ENCODE results near the gene CACUL1.
"Not testable (repeated sequence)": the region's sequence is repeated elsewhere in the genome, so short reads cannot be mapped to it uniquely, and the experiment has no call there.

Gene CACUL1

GRCh38 chr10:118674226-118674919 is 80.4 kb downstream of the CACUL1 start:
- no peak for DNase-seq

DNA sequence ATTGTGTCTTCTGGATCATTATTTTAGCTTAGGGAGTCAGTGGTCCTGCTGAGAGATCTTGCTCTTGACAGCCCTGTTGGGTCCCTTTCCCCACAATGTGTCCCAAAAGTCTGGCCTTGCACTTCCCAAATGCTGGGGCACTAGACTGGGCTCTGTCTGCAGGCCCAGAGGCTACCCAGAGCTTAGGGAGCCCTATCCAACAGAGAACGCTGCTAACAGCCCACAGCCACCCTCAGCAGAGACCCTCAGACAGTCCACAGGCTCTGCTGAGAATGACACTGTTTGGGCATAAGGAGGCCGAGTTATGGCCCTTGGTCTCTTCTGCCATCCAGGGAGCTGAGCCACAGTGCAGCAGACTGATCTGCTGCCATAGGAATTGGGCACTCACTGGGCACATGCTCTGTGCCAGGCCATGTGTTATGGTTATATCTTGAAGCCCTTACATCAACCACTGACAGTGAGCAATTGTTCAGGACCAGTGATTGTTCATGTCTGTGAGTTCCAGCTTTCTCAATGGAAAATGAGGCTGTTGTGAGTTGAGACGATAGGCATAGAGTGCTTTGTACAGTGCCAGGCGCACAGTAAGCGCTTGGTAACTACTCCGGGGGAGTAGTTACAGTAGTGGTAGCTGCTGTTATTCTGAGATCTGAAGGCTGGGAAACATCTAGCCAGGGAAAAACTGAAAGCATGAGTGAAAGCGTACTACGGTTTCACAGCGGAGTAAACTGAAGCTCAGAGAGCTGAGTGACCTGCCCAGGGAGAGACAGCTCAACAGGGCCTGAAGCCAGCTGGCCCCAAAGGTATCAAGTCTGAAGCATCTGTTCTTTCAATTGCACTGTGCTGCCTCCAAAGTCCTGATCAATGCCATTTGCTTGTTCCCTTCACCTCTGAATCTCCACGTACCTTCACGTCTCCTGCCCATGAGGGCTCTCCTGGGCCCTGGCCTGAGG is 81.7 kb downstream of the CACUL1 start:
- DNase-seq: no peak

- DNase-seq: no peak
These were observed 82.6 kb downstream of the CACUL1 start for GRCh38 chr10:118672153-118672552.

GRCh38 chr10:118671221-118671620 is 83.5 kb downstream of the CACUL1 start:
- not testable (repeated sequence) for DNase-seq

DNA sequence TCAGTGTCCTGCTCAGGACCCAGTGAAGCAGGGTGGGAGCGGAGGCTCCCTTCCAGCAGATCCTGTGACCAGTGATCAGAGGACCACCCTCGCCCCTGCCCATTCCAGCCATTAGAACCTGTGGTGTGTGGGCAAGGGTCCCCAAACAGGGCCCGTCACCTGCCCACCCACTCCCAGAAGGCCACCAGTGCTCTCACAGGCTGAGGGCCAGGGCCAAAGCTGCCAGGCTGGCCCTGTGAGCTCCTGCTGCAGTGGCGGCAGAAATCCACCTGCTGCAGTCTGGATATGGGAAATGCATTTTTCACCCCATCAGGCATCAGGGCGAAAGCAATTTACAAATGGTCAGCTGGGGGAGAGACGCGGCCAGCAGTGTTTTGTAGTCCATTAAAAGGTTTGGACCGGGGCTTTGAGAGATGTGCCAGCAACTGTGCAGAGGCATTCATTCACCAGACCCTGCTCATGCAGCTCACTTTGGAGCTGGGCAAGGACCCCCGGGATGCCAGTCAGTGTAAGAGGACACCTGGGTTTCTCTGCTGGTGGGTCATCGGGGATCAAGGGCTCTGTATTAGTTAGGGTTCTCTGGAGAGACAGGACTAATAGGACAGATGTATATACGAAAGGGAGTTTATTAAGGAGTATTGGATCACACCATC is 84.2 kb downstream of the CACUL1 start:
- DNase-seq: no peak

DNA sequence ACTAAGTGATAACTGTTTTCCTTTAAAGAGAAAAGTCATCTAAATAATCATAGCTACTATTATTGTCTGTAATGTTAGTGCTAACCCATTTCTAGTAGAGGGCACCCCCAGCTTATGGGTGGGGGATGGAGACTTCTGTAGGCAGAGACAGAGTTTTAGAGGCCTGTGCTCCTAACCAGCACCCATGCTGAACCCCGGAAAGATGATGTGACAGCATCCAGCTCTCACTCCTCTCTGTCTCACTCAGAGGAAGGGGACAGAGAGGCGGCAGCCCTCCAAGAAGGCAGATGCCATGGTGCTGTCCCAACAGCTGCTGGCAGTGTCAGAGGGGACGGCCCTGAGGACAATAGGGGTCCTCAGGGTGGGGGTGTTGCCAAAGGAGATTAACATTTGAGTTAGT is 84.9 kb downstream of the CACUL1 start:
- DNase-seq: no peak

- no peak for DNase-seq
These were observed 85.6 kb downstream of the CACUL1 start for GRCh38 chr10:118669020-118669791.

DNA sequence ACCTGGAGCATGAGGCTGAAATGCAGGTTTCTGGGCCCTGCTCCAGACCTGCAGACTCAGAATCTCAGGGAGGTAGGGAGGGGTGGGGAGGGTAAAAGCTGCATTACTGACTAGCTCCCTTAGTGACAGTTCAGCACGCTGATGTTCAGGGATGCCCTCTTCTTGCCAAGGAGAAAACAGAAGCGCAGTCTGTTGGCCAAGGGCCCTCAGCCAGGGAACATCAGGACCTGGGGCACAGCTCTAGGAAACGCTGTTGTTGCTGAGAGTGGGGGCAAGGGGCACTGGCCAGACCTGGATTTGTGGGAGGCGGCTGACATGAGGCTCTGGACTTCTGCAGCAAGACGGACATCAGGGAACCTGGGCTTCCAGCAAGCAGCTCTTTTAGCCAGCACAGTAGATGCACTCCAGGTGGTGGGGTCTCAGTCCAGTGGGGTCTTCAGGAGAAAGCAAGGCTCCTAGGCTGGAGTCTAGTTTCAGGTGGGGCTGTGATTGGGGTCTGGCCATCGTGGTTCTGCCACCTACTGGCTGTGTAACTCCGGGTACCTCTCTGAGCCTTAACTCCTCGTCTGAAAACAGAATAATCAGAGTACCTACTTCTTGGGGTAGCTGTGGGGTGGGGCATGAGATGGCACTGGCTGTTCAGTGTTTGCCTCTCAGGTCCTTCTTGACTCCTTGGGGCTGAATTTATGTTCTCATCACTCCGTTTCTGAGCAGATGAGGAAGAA is 86.4 kb downstream of the CACUL1 start:
- DNase-seq: no peak

DNA sequence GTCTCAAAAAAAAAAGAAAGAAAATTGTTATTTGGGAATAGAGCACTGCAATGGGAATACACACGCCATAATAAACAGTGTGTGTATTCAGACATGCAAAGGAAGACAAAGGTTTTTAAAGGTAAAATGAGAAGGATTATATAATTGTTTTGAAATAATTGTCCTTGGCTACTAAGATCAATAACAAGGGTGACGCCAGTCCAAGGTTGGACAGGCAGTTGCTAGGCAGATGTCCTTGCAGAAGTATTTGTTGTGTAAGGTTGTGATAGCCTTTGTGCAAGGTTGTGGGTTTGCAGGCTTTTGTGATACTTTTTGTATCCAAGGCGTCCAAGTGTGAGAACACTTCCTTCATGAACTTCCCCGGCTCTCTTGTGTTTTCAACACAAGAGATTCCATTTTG is 87.0 kb downstream of the CACUL1 start:
- no peak for DNase-seq

- DNase-seq: no peak
These were observed 88.4 kb downstream of the CACUL1 start for GRCh38 chr10:118666350-118666749.

DNA sequence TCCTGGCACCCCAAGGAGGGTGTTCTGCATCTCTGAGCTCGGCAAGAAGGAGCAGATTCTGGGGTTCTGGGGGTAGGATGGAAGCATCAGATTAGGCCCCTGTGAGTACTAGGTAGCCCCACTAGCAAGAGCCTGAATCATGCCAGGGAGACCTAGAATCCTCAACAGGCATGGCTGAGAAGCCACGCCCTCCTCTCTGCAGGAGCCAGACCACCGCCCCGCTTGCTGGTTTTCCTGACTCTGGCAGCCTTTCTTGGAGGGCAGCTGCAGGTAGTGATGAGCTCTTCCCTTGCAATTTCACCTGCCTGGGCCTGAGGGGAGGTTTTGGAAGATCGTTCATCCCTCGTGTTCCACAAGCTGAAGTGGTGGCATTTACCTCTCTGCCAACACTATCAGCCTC is 90.4 kb downstream of the CACUL1 start:
- DNase-seq: no peak

DNA sequence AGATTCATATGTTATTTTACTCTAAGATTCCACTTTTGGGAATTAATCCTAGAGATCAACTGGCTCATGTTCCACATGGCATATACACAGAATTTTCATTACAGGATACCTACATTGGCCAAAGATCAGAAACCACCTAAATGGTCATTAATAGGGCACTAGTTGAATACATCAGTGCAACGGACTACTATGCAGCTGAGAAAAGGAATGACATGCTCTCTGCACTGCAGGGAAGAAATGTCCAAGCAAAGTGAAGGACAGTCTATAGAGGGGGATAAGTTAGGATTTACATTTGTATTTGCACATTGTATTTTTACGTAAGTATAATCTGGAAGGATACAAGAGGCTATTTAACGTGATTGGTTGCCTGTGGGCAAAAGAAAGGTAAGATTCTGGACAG is 91.6 kb downstream of the CACUL1 start:
- DNase-seq: no peak

DNA sequence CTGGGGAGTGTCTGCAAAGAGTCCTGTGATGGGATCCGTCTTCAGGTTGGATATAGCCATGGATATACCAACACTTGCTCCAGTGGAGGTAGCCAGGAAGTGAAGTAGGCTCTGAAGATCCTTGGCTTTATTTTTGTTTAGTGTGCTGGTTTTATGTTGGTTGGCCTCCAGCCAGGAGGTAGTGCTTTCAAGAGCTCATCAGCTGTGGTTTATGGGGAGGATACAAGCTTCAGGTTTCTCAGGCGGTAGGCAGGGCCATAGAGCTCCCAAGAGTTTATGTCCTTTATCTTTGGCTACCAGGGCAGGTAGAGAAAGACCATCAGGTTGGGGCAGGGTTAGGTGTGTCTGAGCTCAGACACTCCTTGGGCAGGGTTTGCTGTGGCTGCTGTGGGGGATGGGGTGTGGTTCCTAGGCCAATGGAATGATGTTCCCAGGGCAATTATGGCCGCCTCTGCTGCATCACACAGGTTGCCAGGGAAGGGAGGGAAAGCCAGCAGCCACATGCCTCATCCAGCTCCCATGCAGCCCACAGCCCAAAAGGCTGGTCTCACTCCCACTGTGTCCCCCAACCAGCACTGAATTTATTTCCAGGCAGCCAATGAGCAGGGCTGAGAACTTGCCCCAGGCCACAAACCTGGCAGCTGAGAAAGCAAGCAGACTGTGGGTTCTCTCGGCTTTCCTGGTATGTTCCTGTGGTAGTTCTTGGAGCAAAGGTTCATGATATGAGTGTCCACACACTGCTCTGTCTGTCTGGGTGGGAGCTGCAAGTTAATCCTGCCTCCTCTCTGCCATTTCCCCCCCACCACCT is 92.3 kb downstream of the CACUL1 start:
- no peak for DNase-seq

DNA sequence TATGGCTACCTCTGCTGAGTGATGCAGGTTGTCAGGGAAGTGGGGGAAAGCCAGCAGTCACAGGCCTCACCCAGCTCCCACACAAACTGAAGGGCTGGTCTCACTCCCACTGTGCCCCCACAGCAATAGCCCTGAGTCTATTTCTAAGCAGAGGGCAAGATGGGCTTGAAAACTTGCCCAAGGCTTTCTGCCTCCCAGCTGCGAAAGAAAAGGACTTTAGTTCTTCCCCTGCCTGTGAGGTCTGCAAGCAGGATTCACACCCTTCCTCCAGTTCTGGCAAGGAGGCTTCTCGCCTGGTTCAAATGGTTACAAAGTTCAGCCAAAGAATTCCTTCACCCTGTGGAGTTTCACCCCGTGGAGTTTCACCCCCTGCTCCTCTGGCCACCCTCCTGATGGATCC is 96.0 kb downstream of the CACUL1 start:
- DNase-seq: no peak

GRCh38 chr10:118658168-118658567 is 96.6 kb downstream of the CACUL1 start:
- DNase-seq: not testable (repeated sequence)

DNA sequence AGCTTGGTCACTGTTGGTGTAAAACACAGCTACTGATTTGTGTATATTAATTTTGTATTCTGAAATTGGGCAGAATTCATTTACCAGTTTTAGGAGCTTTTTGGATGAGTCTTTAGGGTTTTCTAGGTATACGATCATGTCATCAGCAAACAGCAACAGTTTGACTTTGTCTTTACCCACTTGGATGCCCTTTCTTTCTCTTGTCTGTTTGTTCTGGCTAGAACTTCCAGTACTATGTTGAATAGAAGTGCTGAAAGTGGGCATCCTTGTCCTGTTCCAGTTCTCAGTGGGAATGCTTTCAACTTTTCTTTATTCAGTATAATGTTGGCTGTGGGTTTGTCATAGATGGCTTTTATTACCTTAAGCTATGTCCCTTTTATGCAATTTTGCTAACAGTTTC is 109.5 kb downstream of the CACUL1 start:
- not testable (repeated sequence) for DNase-seq

DNA sequence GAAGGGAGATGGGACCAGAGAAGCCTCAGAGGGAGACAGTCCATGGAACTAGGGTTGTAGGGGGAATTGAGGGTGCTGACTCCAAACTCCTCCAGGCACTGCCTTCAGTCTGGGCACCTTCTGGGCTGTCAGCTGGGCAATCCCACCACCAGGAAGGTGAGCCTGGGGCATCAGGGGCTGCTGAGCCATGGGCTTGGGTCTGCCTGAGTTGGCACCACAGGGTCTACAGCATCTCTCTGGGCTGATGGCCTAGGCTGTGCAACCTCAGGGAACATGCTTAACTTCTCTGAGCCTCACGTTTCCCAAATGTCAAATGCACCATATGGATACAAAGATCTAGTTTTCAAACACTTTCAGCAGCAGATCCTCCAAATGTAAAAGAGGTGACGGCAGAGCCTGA is 112.5 kb downstream of the CACUL1 start:
- DNase-seq: no peak

GRCh38 chr10:118638680-118639079 is 116.1 kb downstream of the CACUL1 start:
- DNase-seq: no peak

GRCh38 chr10:118635674-118636402 is 118.9 kb downstream of the CACUL1 start:
- DNase-seq: no peak

DNA sequence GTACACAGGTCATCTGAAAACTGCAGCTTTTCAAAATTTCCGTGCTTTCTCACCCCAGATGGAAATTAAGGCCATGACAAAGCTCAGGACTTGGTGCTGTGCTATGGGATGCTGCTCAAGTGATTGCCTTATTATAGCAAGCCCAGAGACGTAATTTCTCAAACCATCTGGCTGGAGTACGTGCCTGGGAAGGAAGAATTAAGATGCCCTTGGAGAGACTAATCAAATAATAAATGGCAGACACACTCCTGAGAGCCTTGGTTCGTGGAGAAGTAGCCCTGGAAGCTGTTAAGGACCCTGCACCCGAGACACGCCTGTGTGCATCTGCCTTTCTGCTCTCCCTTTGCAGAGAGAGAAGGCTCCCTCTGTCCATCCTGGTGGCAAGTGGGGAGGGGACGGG is 121.0 kb downstream of the CACUL1 start:
- DNase-seq: no peak

- no peak for DNase-seq
These were observed 125.6 kb downstream of the CACUL1 start for GRCh38 chr10:118629211-118629610.
